Lung microvascular endothelial cell (primary cell): ENCODE results near the gene PALM. TPM values are rescaled to one million over a fixed set of nuclear protein-coding genes. Genes with fewer than 3 reads are reported as not detected.

Experiments used
- DNase-seq, 2 donors: peaks; one replicate each; pipeline versions ENCODE4 v3.0.0 to v3.0.0-alpha.2; 2010; ENCODE audit warnings: low read depth in 2 of 2
- total RNA-seq: library from RNA; depleted of rRNA; stranded (reverse); fragments of >200 nt; gene quantifications from 2 replicates; pipeline ENCODE4 v1.2.1, GENCODE V29; 2014

Gene PALM
- total RNA-seq, 1 donor from 2014 or later: 36.9 TPM

- DNase-seq: peak; percentile 62 to 75
These were observed 70.3 kb downstream of the PALM start for GRCh38 chr19:778910-779653.

- no peak for DNase-seq
These were observed 72.2 kb downstream of the PALM start for GRCh38 chr19:780935-781334.

DNA sequence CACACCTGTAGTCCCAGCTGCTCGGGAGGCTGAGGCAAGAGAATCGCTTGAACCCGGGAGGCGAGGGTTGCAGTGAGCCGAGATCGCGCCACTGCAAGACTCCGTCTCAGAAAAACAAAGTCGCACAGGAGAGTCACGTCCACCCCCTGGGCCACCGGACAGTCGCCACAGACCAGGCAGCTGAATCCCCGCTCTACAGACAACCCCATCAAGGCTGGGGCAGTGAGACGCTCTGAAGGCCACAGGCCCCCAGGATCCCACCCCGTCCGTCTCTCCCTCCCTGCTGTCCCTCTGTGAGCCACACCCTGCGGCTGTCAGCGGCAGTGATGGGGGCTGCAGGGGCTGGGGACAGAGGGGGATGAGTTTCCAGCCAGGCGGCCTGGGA is 73.1 kb downstream of the PALM start:
- DNase-seq: no peak

GRCh38 chr19:782185-782877 is 73.6 kb downstream of the PALM start:
- DNase-seq: peak; percentile 46 to 63

GRCh38 chr19:782878-783668 is 74.3 kb downstream of the PALM start:
- DNase-seq: peak; percentile 80 to 81

DNA sequence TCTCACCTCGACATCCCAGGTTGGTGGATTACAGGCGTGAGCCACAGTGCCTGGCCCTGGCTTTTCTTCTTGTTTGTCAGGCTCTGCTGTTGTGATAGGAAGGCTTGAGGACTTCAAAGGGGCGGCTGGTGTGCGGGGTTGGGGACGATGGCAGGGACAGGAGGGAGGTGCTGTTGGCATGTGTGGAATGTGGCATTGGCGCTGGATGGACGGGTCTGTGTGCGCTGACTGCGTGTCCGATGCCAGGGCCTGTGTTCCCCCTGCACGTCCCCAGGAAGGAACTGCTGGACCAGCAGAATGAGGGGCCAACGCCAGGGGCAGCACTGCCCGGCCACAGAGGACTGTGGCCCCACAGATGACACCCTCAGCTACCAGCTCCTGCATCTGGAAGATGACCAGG is 75.8 kb downstream of the PALM start:
- DNase-seq: peak in 1 of 2 donors; percentile 48

- DNase-seq: no peak
These were observed 78.8 kb downstream of the PALM start for GRCh38 chr19:787536-787935.

GRCh38 chr19:788686-788982 is 79.9 kb downstream of the PALM start:
- no peak for DNase-seq

- peak; percentile 65 to 83 for DNase-seq
These were observed 80.4 kb downstream of the PALM start for GRCh38 chr19:788983-789700.

GRCh38 chr19:789701-790060 is 80.9 kb downstream of the PALM start:
- DNase-seq: no peak

DNA sequence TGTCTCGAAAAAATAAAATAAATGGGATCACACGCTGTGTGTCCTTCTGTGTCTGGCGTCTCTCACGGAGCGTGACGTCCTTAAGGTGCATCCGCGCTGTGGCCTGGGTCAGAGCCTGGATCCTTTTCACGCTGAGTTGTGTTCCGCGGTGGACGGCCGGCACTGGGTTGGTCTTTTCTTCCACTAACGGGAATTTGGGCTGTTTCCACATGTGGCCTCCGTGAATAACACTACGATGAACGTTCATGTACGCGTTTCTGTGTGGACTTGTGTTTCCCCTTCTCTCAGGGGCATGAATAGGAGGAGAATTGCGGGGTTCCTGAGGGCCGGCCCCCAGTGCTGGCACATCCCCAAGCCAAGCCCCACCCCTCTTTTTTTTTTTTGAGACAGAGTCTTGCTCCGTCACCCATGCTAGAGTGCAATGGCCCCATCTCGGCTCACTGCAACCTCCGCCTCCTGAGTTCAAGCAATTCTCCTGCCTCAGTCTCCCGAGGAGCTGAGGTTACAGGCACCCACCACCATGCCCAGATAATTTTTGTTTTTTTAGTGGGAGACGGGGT is 82.4 kb downstream of the PALM start:
- DNase-seq: no peak

GRCh38 chr19:791567-792305 is 83.0 kb downstream of the PALM start:
- DNase-seq: peak in 1 of 2 donors; percentile 76

DNA sequence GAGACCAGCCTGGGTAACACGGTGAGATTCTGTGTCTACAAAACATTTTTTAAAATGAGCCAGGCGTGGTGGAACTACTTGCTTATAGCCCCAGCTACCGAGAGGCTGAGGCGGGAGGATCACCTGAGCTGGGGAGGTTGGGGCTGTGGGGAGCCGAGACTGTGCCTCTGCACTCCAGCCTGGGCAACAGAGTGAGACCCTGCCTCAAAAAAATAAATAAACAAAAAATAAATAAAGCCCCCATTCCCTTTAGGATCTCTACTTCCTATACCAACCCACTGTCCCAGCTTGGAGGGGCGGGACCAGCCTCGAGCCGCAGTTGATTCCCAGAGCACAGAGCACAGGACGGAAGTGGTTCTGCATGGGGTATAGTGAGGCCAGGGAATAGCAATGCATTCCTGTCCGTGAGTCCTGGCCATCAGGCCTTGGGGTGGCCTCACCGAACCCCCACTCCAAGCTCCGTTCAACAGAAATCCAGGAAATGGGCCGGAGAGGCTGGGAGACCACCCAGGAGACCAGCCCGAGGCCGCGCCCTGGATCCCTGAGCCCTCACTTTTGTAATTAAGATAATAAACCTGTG is 83.7 kb downstream of the PALM start:
- peak in 1 of 2 donors; percentile 73 for DNase-seq

GRCh38 chr19:793806-794205 is 85.1 kb downstream of the PALM start:
- no peak for DNase-seq

GRCh38 chr19:795073-795611 is 86.4 kb downstream of the PALM start:
- DNase-seq: no peak

DNA sequence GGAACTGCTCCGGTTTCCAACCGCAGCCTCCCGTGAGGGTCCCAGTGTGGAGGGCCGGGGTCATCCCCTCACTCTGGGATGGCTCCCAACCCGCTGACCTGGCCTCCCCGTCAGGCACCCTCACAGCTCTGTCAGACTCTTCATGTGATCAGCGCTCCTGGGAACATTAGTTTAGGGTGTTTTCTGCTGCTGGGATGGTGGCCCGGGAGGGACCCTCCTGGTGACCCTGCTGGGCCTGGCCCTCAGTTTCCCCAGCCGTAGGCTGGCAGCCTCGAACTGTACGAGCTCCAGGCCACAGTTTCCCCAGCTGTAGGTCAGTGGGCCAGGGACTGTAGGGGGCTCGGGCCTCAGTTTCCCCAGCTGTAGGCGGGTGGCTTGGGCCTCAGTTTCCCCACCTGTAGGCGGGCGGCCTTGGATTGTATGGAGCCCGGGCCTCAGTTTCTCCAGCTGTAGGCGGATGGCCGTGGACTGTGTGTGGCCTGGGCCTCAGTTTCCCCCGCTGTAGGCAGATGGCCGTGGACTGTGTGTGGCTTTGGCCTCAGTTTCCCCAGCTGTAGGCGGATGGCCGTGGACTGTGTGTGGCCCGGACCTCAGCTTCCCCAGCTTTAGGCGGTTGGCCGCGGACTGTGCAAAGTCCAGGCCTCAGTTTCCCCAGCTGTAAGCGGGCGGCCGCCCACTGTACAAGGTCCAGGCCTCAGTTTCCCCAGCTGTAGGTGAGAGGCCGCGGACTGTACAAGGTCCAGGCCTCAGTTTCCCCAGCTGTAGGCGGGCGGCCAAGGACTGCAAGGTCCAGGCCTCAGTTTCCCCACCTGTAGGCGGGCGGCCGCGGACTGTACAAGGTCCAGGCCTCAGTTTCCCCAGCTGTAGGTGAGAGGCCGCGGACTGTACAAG is 87.2 kb downstream of the PALM start:
- no peak for DNase-seq

DNA sequence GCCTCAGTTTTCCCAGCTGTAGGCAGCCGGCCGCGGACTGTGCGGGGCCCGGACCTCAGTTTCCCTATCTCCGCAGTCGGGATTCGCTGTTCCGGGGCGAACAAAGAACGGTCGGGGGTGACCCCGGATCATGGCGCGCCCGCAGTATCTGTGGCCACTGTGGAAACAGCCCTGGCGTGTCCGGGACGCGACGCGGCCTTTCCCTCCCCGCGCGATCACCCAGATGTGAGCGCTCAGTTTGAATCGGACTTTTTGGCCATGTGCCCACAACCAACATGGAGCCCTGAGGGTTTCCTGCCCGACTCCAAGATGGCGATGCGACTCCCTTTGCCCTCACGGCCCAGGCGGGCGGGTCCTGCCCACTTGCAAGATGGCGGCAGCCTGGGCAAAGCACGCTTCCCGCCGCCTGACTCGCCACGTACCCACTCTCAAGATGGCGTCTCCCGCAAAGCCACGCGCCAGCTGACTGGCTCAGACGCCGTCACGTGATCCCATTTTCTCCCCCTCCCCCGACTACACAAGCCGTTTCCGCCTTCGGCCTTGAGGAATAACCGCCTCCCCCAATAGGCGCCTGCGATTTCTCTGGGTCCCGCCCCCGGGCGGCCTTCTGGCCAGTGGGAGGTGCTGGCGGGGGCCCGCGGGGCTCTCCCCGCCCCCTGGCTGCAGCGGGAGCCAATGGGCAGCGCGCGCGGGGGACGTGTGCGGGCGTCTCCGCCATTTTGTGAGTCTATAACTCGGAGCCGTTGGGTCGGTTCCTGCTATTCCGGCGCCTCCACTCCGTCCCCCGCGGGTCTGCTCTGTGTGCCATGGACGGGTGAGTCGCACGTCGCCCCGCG is 88.2 kb downstream of the PALM start, which contains the start of gene PTBP1:
TSS of gene PTBP1 (plus strand) at position 761 of the 836 bp plus-strand sequence. CDS start at position 807, 46 bp downstream.
- DNase-seq: peak; percentile 100
